Endothelial cell of umbilical vein (primary cell): ENCODE data around the gene TRRAP. TPM values are rescaled to one million over a fixed set of nuclear protein-coding genes. Genes with fewer than 3 reads are reported as not detected.

ENCODE experiments used
- BruUV-seq: library from RNA; stranded (reverse); fragments of 400-500 nt; replicated peaks from 2 replicates; lab custom pipeline; 2021; lab: Mats Ljungman, UMichigan
- CTCF ChIA-PET: fragments of 300-600, 350-600 bp; sonication (Branson Sonifier 250); formaldehyde crosslinking; loops from one replicate; lab custom pipeline; 2021; ENCODE audit warnings: antibody characterized with exemption, inconsistent platforms; lab: Charles Lee
- POLR2A ChIA-PET: fragments of 300-600, 350-600 bp; sonication (Branson Sonifier 250); formaldehyde crosslinking; loops from one replicate; lab custom pipeline; 2021; ENCODE audit warnings: antibody characterized with exemption, inconsistent platforms; lab: Charles Lee
- DNase-seq: peaks from one replicate; pipeline ENCODE4 v3.0.0-alpha.2; 2011; ENCODE audit warnings: low read depth, low spot score
- FAIRE-seq: peaks from 2 replicates; lab custom pipeline; 2011; peaks lifted over from hg19 to GRCh38; lab: Jason Lieb, UNC
- H2AFZ ChIP-seq: 2 replicates; pipeline ENCODE4 v1.6.0; 2012; ENCODE audit warnings: low read depth, low read length, control low read depth, inconsistent platforms
- H3K27ac ChIP-seq: 2 replicates; pipeline ENCODE4 v1.5.1; 2011; ENCODE audit warnings: low read depth, mild to moderate bottlenecking, control low read depth, low read length, moderate library complexity; ENCODE audit not compliant: insufficient read depth
- H3K27me3 ChIP-seq, 2 experiments: 2 replicates each; pipeline versions ENCODE4 v1.6.0 to v1.6.1; 2011; ENCODE audit warnings: low read length in 2 of 2, mixed read lengths in 1 of 2; ENCODE audit not compliant: control insufficient read depth in 2 of 2, insufficient read depth in 2 of 2
- H3K36me3 ChIP-seq, 2 experiments: 2 replicates in 1 of 2; 3 replicates in 1 of 2; pipeline ENCODE4 v1.5.1; 2011; ENCODE audit warnings: low read length in 2 of 2, mild to moderate bottlenecking in 1 of 2, moderate library complexity in 1 of 2; ENCODE audit not compliant: control insufficient read depth in 2 of 2, insufficient read depth in 2 of 2; ENCODE audit errors: extremely low read depth in 1 of 2
- H3K4me1 ChIP-seq: 3 replicates; pipeline ENCODE4 v1.5.1; 2011; ENCODE audit warnings: mild to moderate bottlenecking, low read length; ENCODE audit not compliant: control insufficient read depth, insufficient read depth; ENCODE audit errors: extremely low read depth
- H3K4me2 ChIP-seq: 2 replicates; pipeline ENCODE4 v1.6.1; 2011; ENCODE audit warnings: low read length, control low read depth, mixed read lengths; ENCODE audit not compliant: insufficient read depth
- H3K4me3 ChIP-seq, 3 experiments: fragments of 200-600 bp in 1 of 3; sonication (generic), shearing (Covaris generic) in 1 of 3; replicated peaks in 1 of 3; 2 replicates each; pipeline ENCODE4 v1.5.1; 2011 to 2016; ENCODE audit warnings: control low read depth in 3 of 3, low read length in 3 of 3, mild to moderate bottlenecking in 2 of 3, inconsistent platforms in 1 of 3, low read depth in 1 of 3, moderate library complexity in 1 of 3; ENCODE audit not compliant: insufficient read depth in 1 of 3
- H3K79me2 ChIP-seq: 2 replicates; pipeline ENCODE4 v1.6.0; 2012; ENCODE audit warnings: low read length, inconsistent platforms; ENCODE audit not compliant: control insufficient read depth, insufficient read depth
- H3K9ac ChIP-seq: replicated peaks from 2 replicates; pipeline ENCODE3; 2011; ENCODE audit warnings: low read length, control low read depth; ENCODE audit not compliant: insufficient read depth; ENCODE audit errors: extremely low read depth
- H3K9me1 ChIP-seq: replicated peaks from 3 replicates; pipeline ENCODE4 v1.6.0; 2011; ENCODE audit warnings: mild to moderate bottlenecking, low read length; ENCODE audit not compliant: control insufficient read depth, insufficient read depth; ENCODE audit errors: extremely low read depth
- H3K9me3 ChIP-seq: replicated peaks from 2 replicates; pipeline ENCODE4 v1.5.1; 2012; ENCODE audit warnings: low read length, inconsistent platforms; ENCODE audit not compliant: control insufficient read depth, insufficient read depth
- H4K20me1 ChIP-seq: replicated peaks from 2 replicates; pipeline ENCODE3; 2011; ENCODE audit warnings: mild to moderate bottlenecking, low read length; ENCODE audit not compliant: control insufficient read depth, insufficient read depth; ENCODE audit errors: extremely low read depth
- EZH2 ChIP-seq: IDR thresholded peaks from 2 replicates; pipeline ENCODE4 v1.6.1; 2012; ENCODE audit warnings: borderline replicate concordance, low read depth, mild to moderate bottlenecking, moderate library complexity, low read length, inconsistent platforms; ENCODE audit not compliant: severe bottlenecking
- FOS ChIP-seq: IDR thresholded peaks from 2 replicates; pipeline ENCODE4 v1.6.1; 2011; ENCODE audit warnings: mild to moderate bottlenecking, low read length, moderate library complexity, borderline replicate concordance; ENCODE audit not compliant: insufficient read depth
- GATA2 ChIP-seq: IDR thresholded peaks from 2 replicates; pipeline ENCODE4 v1.7.0; 2011; ENCODE audit warnings: low read depth, mild to moderate bottlenecking, moderate library complexity, mixed read lengths, low read length; ENCODE audit not compliant: insufficient read length, insufficient read depth
- JUN ChIP-seq: IDR thresholded peaks from 2 replicates; pipeline ENCODE4 v1.6.1; 2011; ENCODE audit warnings: borderline replicate concordance, low read depth; ENCODE audit not compliant: insufficient read length, insufficient read depth
- MYC ChIP-seq: IDR thresholded peaks from one replicate; pipeline ENCODE4 v1.6.1; 2011; ENCODE audit warnings: mild to moderate bottlenecking, low read depth, low read length
- POLR2A ChIP-seq: IDR thresholded peaks from 2 replicates; pipeline ENCODE4 v1.6.1; 2012; ENCODE audit warnings: low read depth, mild to moderate bottlenecking, control low read depth, low read length
- POLR2AphosphoS5 ChIP-seq: IDR thresholded peaks from 2 replicates; pipeline ENCODE4 v1.6.1; 2012; ENCODE audit warnings: low read depth, mild to moderate bottlenecking, control low read depth, low read length, moderate library complexity; ENCODE audit not compliant: insufficient read depth
- dilution Hi-C: fragments of 300-500 bp; cut with MboI; formaldehyde crosslinking; loops from one replicate; pipeline ENCODE4 v1.15.0; 2019; ENCODE audit warnings: low sequenced_read_pairs; ENCODE audit not compliant: extremely low pct_ligation_motif_present
- intact Hi-C: fragments of 100-400 bp; cut with micrococcal nuclease; formaldehyde crosslinking; loops from one replicate; pipeline ENCODE4 v1.10.0; 2022
- polyA plus RNA-seq, 4 experiments: library from polyadenylated mRNA; depleted of rRNA in 3 of 4; stranded (reverse) in 3 of 4; unstranded in 1 of 4; fragments of >200 nt; gene quantifications; 2 replicates each; pipeline versions ENCODE4 v1.2.1 to v1.2.3, GENCODE V29; 2011 to 2012; ENCODE audit warnings: missing spikeins in 1 of 4
- total RNA-seq: library from RNA; stranded (reverse); gene quantifications from 2 replicates; pipeline ENCODE4 v1.2.3, GENCODE V29; 2021
- TF ChIP-seq, protein P1 (sequence below), 2 donors: IDR thresholded peaks; 1 replicate in 1 of 2; 2 replicates in 1 of 2; pipeline ENCODE4 v1.5.1; 2011; ENCODE audit warnings: low read length in 2 of 2, mild to moderate bottlenecking in 2 of 2, moderate library complexity in 2 of 2, control low read depth in 1 of 2, inconsistent platforms in 1 of 2, low read depth in 1 of 2; ENCODE audit not compliant: insufficient read depth in 1 of 2; ENCODE audit errors: extremely low read depth in 1 of 2
- TF ChIP-seq, protein P2 (sequence below): IDR thresholded peaks from 2 replicates; pipeline ENCODE4 v1.6.1; 2011; ENCODE audit not compliant: insufficient read depth, insufficient read length

Gene TRRAP
- total and polyA plus RNA-seq, 2 donors (not counting 3 experiments of a cell fraction or from before 2014, with no cell fraction given): 21.8 to 45.8 TPM

DNA sequence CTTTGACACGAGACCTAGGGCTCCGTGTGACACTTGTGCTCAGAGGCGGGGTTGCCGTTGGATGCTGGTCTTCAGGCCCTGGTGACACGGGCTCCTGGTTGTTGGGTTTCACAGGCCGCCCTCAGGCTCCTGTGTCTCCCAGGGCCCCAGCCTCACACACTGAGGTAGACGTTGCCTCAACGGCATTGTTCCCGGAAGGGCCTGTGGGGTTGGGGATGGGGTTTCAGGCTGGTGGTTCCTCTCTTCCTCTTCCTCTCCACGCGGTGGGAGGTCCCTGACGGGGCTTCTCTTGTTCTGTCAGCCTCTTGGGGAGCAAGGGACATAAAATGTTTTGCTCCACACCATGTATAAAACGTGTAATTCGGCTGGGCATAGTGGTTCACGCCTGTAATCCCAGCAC lies 125.1 kb downstream of the TRRAP start:
- no peak overlapping the region for H2AFZ ChIP-seq
- no TSS peak for BruUV-seq

DNA sequence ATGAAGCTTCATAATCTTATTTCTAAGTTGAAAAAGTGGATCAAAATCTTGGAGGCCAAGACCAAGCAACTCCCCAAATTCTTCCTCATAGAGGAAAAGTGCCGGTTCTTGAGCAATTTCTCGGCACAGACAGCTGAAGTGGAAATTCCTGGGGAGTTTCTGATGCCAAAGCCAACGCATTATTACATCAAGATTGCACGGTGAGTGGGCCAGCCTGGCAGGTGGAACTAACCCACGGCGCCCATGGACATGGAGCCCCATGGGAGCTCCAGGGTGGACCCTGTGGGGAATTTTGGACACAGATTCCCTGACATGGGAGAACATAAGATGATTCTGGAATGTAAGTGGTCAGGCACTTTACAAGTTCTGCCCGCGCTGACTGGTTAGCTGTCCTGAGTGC lies 125.9 kb downstream of the TRRAP start:
- Histone ChIP-seq H3K9me1 (no peaks in the 10 kb centered on the region), H3K4me1 (no peaks in the 10 kb centered on the region), H3K79me2 (no peaks in the 10 kb centered on the region), H3K9me3 (no peaks in the 10 kb centered on the region), H3K4me3 (no peak overlapping the region), H3K27me3 (no peaks in the 10 kb centered on the region), H3K36me3 (peaks cover 19 to 63% of the 10 kb centered on the region in 2 experiments), H2AFZ (no peak overlapping the region), H3K4me2 (no peak overlapping the region), H3K27ac (no peak overlapping the region), H3K9ac (no peak overlapping the region), H4K20me1 (no peaks in the 10 kb centered on the region)
- dilution Hi-C loops: no loop called here
- TF ChIP-seq POLR2AphosphoS5 (no peak), GATA2 (no peak), JUN (no peak), MYC (no peak), EZH2 (no peak), POLR2A (no peak), FOS (no peak)
- TF ChIP-seq, protein P1, sequence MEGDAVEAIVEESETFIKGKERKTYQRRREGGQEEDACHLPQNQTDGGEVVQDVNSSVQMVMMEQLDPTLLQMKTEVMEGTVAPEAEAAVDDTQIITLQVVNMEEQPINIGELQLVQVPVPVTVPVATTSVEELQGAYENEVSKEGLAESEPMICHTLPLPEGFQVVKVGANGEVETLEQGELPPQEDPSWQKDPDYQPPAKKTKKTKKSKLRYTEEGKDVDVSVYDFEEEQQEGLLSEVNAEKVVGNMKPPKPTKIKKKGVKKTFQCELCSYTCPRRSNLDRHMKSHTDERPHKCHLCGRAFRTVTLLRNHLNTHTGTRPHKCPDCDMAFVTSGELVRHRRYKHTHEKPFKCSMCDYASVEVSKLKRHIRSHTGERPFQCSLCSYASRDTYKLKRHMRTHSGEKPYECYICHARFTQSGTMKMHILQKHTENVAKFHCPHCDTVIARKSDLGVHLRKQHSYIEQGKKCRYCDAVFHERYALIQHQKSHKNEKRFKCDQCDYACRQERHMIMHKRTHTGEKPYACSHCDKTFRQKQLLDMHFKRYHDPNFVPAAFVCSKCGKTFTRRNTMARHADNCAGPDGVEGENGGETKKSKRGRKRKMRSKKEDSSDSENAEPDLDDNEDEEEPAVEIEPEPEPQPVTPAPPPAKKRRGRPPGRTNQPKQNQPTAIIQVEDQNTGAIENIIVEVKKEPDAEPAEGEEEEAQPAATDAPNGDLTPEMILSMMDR (IDR thresholded peaks at IDR 0.05; ENCODE audit: extremely low read depth in 1 of 2, insufficient read depth in 1 of 2, low read depth in 1 of 2, low read length in 2 of 2): no peak
- TF ChIP-seq, protein P2, sequence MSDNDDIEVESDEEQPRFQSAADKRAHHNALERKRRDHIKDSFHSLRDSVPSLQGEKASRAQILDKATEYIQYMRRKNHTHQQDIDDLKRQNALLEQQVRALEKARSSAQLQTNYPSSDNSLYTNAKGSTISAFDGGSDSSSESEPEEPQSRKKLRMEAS: no peak
- BruUV-seq: no TSS peak
- FAIRE-seq (no peak), DNase-seq (no peak)
- POLR2A ChIA-PET: no interaction called here
- intact Hi-C loops: no loop called here
- CTCF ChIA-PET: no interaction called here

More for the DNA sequence above, 125.1 kb downstream of the TRRAP start:
- H3K27ac ChIP-seq: no peak overlapping the region
- no peak overlapping the region for H3K9ac ChIP-seq
- H4K20me1 ChIP-seq: no peaks in the 10 kb centered on the region
- no peaks in the 10 kb centered on the region for H3K9me1 ChIP-seq
- H3K4me2 ChIP-seq: no peak overlapping the region
- TF ChIP-seq JUN: no peak
- no peak for TF ChIP-seq POLR2A
- TF ChIP-seq FOS: no peak
- TF ChIP-seq POLR2AphosphoS5: no peak
- TF ChIP-seq MYC: no peak
- dilution Hi-C loops (no loop called here), intact Hi-C loops (no loop called here)
- ChIA-PET POLR2A (no interaction called here), CTCF (no interaction called here)
- H3K4me1 ChIP-seq: no peaks in the 10 kb centered on the region
- H3K79me2 ChIP-seq: no peaks in the 10 kb centered on the region
- H3K9me3 ChIP-seq: no peaks in the 10 kb centered on the region
- H3K36me3 ChIP-seq: peaks cover 17 to 63% of the 10 kb centered on the region in 2 experiments
- FAIRE-seq: no peak
- H3K4me3 ChIP-seq: no peak overlapping the region
- no peak for DNase-seq
- H3K27me3 ChIP-seq: no peaks in the 10 kb centered on the region
